ENCODE measurements around the gene ADAMTS12. TPM values are rescaled to one million over a fixed set of nuclear protein-coding genes. Genes with fewer than 3 reads are reported as not detected.

Gene ADAMTS12
- polyA plus RNA-seq, 3 donors: 0.74 to 17.6 (median 2.4) TPM

GRCh38 chr5:33854733-33855151 lies 37.0 kb downstream of the ADAMTS12 start:
- H3K27ac ChIP-seq (ENCODE audit: low read depth, low read length): no peak overlapping the region
- 47 to 67% (median 55%) methylated on average over 4 of the region's 4 CpGs for WGBS, 3 donors

DNA sequence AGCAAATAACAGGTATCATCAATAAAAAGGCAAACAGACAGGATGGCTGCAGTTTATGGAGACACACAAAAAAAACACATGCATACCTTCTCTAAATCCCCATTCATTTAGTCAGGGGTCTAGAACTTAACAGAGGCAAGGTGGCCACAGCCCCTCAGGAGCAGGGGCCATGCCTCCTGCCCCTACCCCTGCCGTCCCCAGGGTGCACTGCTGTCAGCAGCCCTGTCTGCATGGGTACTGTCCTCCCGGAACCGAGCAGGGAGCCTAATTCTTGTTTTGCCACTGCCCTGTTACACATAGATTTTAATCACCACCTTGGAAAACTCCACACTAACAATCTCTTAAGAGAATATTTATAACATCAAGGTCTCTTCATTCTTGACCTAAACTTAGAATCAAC lies 39.0 kb downstream of the ADAMTS12 start:
- no peak overlapping the region for H3K27ac ChIP-seq (ENCODE audit: low read depth, low read length)
- 53 to 72% (median 69%) methylated on average over 3 of the region's 3 CpGs for WGBS, 3 donors

DNA sequence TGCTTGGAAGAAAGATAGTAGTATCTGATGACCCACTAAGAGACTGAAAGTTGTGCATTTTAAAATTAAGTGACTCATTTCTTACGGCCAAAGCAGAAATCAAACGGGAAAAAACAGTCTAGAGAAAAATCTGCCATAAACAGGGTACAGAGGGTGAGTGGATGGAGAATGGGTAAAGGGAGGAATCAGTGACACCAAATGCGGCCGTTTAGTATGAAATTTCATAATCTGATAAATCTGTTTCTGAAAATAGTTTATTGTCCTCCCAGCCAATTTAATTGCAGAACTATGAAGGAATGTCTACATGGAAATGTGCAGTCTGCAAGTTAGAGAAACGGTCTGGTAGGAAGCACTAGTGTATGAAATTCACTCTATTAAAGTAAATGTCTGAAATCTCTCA lies 39.5 kb downstream of the ADAMTS12 start:
- no peak overlapping the region for H3K27ac ChIP-seq (ENCODE audit: low read depth, low read length)
- 51 to 53% (median 53%) methylated on average over 5 of the region's 5 CpGs for WGBS, 3 donors

- WGBS, 3 donors: 45 to 64% (median 48%) methylated on average over 9 of the region's 9 CpGs
- H3K27ac ChIP-seq (ENCODE audit: low read depth, low read length): no peak overlapping the region
Observed at GRCh38 chr5:33850100-33850594, 41.6 kb downstream of the ADAMTS12 start.

GRCh38 chr5:33848554-33848953 lies 43.2 kb downstream of the ADAMTS12 start:
- no peak overlapping the region for H3K27ac ChIP-seq (ENCODE audit: low read depth, low read length)
- WGBS, 3 donors: 82 to 94% (median 83%) methylated on average over 2 of the region's 2 CpGs

GRCh38 chr5:33846851-33847250 lies 44.9 kb downstream of the ADAMTS12 start:
- no peak overlapping the region for H3K27ac ChIP-seq (ENCODE audit: low read depth, low read length)
- 64 to 73% (median 66%) methylated on average over 2 of the region's 2 CpGs for WGBS, 3 donors

GRCh38 chr5:33843579-33843978 lies 48.2 kb downstream of the ADAMTS12 start:
- H3K27ac ChIP-seq (ENCODE audit: low read depth, low read length): no peak overlapping the region
- 84 to 94% (median 91%) methylated on average over 3 of the region's 3 CpGs for WGBS, 3 donors

DNA sequence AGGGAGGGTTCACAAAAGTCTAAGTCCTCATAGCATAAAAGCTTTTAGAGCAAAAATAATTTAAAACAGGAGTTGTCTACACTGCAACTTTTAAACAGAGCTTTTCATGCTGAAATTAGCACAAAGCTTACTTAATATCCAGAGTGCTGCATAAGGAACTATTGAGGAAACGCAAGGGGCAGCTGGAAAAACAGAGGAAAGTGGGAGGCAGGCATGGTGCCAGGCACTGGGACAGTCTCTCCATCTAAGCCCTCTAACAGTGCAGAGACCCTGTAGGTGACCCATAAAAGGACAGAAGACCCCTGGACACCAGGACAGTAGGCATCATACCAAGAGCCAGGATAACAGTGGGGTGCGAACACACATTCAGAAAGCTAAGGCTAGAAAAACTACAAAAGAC lies 49.3 kb downstream of the ADAMTS12 start:
- no peak overlapping the region for H3K27ac ChIP-seq (ENCODE audit: low read depth, low read length)
- 85 to 97% (median 86%) methylated on average over 2 of the region's 2 CpGs for WGBS, 3 donors

GRCh38 chr5:33841891-33842290 lies 49.9 kb downstream of the ADAMTS12 start:
- H3K27ac ChIP-seq (ENCODE audit: low read depth, low read length): no peak overlapping the region
- 82 to 91% (median 88%) methylated on average over 5 of the region's 5 CpGs for whole genome bisulfite sequencing, 3 donors

- H3K27ac ChIP-seq (ENCODE audit: low read depth, low read length): no peak overlapping the region
Observed at GRCh38 chr5:33840927-33841547, 50.8 kb downstream of the ADAMTS12 start.

DNA sequence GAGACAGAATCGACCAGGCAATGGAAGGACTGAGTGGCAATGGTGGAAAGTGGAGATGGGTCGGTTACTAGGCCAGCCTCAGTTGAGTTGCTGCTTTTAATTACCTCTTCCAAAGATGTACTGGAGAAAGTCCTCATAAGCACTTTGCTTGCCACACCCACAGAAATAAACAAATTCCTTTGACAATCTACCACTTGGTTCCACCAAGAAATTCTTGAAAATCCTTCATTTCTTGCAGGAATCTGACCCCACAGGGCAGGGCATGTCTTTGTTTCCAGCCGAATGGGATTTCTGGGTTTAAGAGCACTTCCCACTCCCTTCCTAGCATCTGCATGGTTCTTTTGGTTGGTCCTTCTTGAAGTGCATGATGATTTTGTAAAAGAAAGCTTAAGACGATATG lies 54.5 kb downstream of the ADAMTS12 start:
- 80 to 88% (median 88%) methylated on average over 4 of the region's 4 CpGs for WGBS, 3 donors
- no peak overlapping the region for H3K27ac ChIP-seq (ENCODE audit: low read depth, low read length)

DNA sequence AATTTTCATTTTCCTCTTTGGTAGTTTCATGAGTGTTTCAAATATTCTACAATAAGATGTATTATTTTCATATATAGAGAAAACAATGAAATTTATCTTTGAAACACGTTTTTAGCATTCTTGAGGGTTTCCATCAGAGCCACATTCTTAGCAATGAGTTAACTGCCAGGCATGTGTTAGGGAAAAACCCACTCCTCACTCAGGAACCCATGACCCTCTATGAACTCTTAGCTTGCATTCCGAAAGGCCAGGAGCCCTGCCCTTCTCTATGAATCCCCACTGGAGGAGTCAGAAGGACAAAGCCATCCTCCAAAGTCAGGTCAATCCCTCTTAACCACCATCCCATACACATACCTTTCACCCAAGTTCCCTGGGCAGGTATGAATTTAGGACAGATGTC lies 57.5 kb downstream of the ADAMTS12 start:
- H3K27ac ChIP-seq (ENCODE audit: low read depth, low read length): no peak overlapping the region
- WGBS, 3 donors: 63 to 79% (median 76%) methylated on average over 2 of the region's 2 CpGs

- H3K27ac ChIP-seq (ENCODE audit: low read depth, low read length): no peak overlapping the region
- 25 to 40% (median 27%) methylated on average over 1 of the region's 1 CpG for WGBS, 3 donors
Observed at GRCh38 chr5:33833237-33833575, 58.6 kb downstream of the ADAMTS12 start.

GRCh38 chr5:33832404-33833236 lies 59.2 kb downstream of the ADAMTS12 start:
- WGBS, 3 donors: 70 to 74% (median 72%) methylated on average over 7 of the region's 7 CpGs
- no peak overlapping the region for H3K27ac ChIP-seq (ENCODE audit: low read depth, low read length)

- 83 to 97% (median 93%) methylated on average over 1 of the region's 1 CpG for WGBS, 3 donors
- no peak overlapping the region for H3K27ac ChIP-seq (ENCODE audit: low read depth, low read length)
Observed at GRCh38 chr5:33831041-33831440, 60.7 kb downstream of the ADAMTS12 start.

DNA sequence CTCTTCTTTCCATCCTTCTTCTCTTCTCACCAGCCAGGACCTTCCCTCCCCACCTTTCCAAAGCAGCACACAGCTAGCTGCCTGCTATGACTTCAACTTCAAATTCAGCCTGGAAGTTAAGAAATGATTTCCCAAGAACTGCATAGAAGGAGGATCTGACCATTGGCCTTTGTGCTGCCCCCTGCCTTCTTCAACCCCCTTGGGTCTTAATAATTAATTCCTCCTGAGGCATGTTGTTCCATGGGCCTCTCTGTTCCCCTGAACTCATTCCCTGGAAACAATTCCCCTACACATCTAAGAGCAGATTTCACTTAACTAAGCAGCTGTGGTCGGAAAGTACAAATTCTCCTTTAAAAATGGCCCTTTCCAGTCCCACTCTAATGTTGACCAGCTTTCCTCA lies 62.4 kb downstream of the ADAMTS12 start:
- no peak overlapping the region for H3K27ac ChIP-seq (ENCODE audit: low read depth, low read length)
- 56 to 70% (median 62%) methylated on average over 1 of the region's 1 CpG for WGBS, 3 donors

DNA sequence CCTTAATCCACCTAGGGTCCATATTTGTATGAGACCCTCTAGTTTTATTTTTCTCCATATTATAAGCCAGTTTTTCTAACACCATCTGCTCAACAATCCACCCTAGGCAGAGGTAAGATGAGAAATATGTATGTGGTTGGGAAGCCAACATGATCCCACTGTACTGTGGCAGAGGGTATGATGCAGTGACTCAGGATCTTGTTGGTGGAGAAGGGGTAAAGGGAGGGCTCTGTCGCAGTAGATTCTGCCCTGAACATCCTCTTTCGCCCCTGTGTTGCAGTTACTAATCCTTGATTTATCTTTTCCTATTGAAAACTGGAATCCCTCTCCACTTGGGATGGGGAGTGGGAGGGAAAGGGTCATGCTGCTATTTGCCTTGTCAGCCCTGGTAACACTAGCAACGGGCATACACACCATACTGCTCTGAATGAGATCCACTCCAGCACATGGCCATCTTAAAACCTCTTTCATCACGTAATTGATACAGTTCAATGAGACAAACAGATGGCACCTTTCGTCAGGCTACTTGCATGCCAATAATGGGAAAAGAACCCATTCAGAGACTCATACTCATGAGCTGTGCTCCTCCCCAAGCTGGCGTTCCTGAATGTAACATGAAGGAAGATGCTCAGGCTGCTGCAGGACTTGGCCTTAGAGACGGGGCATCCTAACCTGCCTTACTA lies 63.0 kb downstream of the ADAMTS12 start:
- WGBS, 3 donors: 64 to 87% (median 85%) methylated on average over 7 of the region's 7 CpGs

GRCh38 chr5:33827885-33828284 lies 63.9 kb downstream of the ADAMTS12 start:
- 69 to 80% (median 78%) methylated on average over 1 of the region's 1 CpG for WGBS, 3 donors
- H3K27ac ChIP-seq (ENCODE audit: low read depth, low read length): no peak overlapping the region

More for the DNA sequence above, 63.0 kb downstream of the ADAMTS12 start:
- no peak overlapping the region for H3K27ac ChIP-seq (ENCODE audit: low read depth, low read length)

DNA sequence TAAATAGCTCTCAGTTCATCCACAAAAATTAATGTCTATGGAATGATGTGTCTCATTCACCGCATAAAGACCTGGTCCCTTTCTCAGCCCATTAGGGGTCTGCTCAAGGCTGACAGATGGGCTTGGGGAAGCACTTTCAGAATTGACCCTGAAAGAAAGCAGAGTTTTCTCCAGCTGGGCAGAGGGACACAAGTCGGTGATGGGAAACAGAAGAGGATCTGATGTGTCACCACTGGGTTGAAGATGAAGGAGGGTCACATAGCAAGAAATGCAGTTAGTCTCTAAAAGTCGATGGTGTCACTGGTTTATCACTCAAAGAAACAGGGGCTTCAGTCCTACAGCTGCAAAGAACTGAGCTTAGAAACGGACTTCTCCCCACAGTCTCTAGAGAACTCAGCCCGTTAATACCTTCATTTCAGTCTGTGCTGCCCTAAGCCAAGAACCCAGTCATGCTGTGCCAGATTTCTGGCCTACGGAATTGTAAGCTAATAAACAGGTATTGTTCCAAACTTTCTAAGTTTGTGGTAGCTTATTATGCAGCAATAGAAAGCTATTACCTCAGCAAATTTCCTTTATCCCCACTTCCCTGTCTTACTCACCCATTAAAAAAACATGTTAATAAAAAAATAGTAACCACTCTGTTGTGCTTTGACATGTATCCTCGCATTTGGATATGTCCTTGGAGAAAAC lies 64.6 kb downstream of the ADAMTS12 start:
- 73 to 81% (median 76%) methylated on average over 7 of the region's 7 CpGs for WGBS, 3 donors
- no peak overlapping the region for H3K27ac ChIP-seq (ENCODE audit: low read depth, low read length)

Measured in adipose tissue (tissue), 3 donors.